ENCODE results near the gene JMJD1C. TPM values are rescaled to one million over a fixed set of nuclear protein-coding genes. Genes with fewer than 3 reads are reported as not detected.

The JMJD1C gene
- total and polyA plus RNA-seq, 2 donors (not counting 3 experiments of a cell fraction or from before 2014, with no cell fraction given): 32.1 to 97.1 TPM

DNA sequence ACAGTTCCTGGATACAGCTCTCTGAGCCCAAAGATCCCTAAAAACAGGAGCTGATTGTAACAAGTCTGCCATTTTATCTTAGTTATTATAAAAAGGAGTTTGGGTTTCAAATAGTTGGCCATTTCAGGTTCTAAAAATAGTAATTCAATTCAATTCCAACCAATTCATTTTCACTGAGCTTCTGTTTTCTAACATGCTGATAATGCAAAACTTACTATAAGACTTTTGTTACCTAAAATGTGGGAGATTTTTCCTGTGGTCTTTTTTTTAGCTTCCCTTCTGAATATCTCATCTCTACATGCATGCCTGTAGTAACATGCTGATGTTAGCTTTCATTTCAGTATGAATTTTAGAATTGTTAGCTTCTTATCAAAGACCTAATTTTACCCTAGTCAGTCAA, 319.3 kb downstream of the JMJD1C start:
- dilution Hi-C loops (cut with MboI; ENCODE audit: extremely low pct_ligation_motif_present, low sequenced_read_pairs): no loop called here
- H4K20me1 ChIP-seq (replicated peaks; ENCODE audit: control insufficient read depth, extremely low read depth, insufficient read depth, low read length): peaks cover 3% of the 10 kb centered on the region
- POLR2A ChIA-PET: no interaction called here

More for the DNA sequence above, 319.3 kb downstream of the JMJD1C start:
- intact Hi-C loops (cut with micrococcal nuclease): no loop called here
- Histone ChIP-seq H3K36me3 (ENCODE audit: control insufficient read depth in 2 of 2, extremely low read depth in 1 of 2, insufficient read depth in 2 of 2, low read length in 2 of 2) (no peaks in the 10 kb centered on the region), H3K4me2 (ENCODE audit: insufficient read depth, low read length) (no peak overlapping the region), H3K9ac (replicated peaks; ENCODE audit: extremely low read depth, insufficient read depth, low read length) (no peak overlapping the region), H2AFZ (ENCODE audit: low read depth, low read length) (no peak overlapping the region), H3K9me3 (replicated peaks; ENCODE audit: control insufficient read depth, insufficient read depth, low read length) (no peaks in the 10 kb centered on the region), H3K27ac (ENCODE audit: insufficient read depth, low read depth, low read length) (no peak overlapping the region), H3K9me1 (replicated peaks; ENCODE audit: control insufficient read depth, extremely low read depth, insufficient read depth, low read length) (no peaks in the 10 kb centered on the region), H3K79me2 (ENCODE audit: control insufficient read depth, insufficient read depth, low read length) (peaks cover 46% of the 10 kb centered on the region), H3K4me3 (replicated peaks in 1 of 3; ENCODE audit: insufficient read depth in 1 of 3, low read depth in 1 of 3, low read length in 3 of 3) (no peak overlapping the region), H3K4me1 (ENCODE audit: control insufficient read depth, extremely low read depth, insufficient read depth, low read length) (no peaks in the 10 kb centered on the region), H3K27me3 (ENCODE audit: control insufficient read depth in 2 of 2, insufficient read depth in 2 of 2, low read length in 2 of 2) (no peaks in the 10 kb centered on the region)
- CTCF ChIA-PET: interaction anchor here (1.1 to 3.0 kb wide), 2 partner anchors 11 to 12 kb away, joined by 4 to 26 read pairs; no protein-coding TSS in a partner anchor
- DNase-seq (ENCODE audit: low read depth, low spot score) (no peak), FAIRE-seq (no peak)
- TF ChIP-seq MYC (IDR thresholded peaks at IDR 0.05; ENCODE audit: low read depth, low read length) (no peak), POLR2A (IDR thresholded peaks at IDR 0.05; ENCODE audit: low read depth, low read length) (no peak), GATA2 (IDR thresholded peaks at IDR 0.05; ENCODE audit: insufficient read depth, insufficient read length, low read depth, low read length) (no peak), POLR2AphosphoS5 (IDR thresholded peaks at IDR 0.05; ENCODE audit: insufficient read depth, low read depth, low read length) (no peak), JUN (IDR thresholded peaks at IDR 0.05; ENCODE audit: borderline replicate concordance, insufficient read depth, insufficient read length, low read depth) (no peak), EZH2 (IDR thresholded peaks at IDR 0.05; ENCODE audit: borderline replicate concordance, low read depth, low read length, severe bottlenecking) (no peak), FOS (IDR thresholded peaks at IDR 0.05; ENCODE audit: borderline replicate concordance, insufficient read depth, low read length) (no peak)
- TF ChIP-seq, protein P1, sequence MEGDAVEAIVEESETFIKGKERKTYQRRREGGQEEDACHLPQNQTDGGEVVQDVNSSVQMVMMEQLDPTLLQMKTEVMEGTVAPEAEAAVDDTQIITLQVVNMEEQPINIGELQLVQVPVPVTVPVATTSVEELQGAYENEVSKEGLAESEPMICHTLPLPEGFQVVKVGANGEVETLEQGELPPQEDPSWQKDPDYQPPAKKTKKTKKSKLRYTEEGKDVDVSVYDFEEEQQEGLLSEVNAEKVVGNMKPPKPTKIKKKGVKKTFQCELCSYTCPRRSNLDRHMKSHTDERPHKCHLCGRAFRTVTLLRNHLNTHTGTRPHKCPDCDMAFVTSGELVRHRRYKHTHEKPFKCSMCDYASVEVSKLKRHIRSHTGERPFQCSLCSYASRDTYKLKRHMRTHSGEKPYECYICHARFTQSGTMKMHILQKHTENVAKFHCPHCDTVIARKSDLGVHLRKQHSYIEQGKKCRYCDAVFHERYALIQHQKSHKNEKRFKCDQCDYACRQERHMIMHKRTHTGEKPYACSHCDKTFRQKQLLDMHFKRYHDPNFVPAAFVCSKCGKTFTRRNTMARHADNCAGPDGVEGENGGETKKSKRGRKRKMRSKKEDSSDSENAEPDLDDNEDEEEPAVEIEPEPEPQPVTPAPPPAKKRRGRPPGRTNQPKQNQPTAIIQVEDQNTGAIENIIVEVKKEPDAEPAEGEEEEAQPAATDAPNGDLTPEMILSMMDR (IDR thresholded peaks at IDR 0.05; ENCODE audit: extremely low read depth in 1 of 2, insufficient read depth in 1 of 2, low read depth in 1 of 2, low read length in 2 of 2): no peak
- TF ChIP-seq, protein P2, sequence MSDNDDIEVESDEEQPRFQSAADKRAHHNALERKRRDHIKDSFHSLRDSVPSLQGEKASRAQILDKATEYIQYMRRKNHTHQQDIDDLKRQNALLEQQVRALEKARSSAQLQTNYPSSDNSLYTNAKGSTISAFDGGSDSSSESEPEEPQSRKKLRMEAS (IDR thresholded peaks at IDR 0.05; ENCODE audit: insufficient read depth, insufficient read length): no peak
- BruUV-seq (replicated peaks): no TSS peak

Data from endothelial cell of umbilical vein (primary cell).